Transverse colon (tissue), 3 donors: ENCODE results near the gene MYMK.

ENCODE experiments used
- CTCF ChIP-seq, 5 experiments: fragments of 200-600 bp in 3 of 5; fragments of 450-650 bp in 2 of 5; sonication (generic) in 3 of 5; IDR thresholded peaks; 1 replicate in 2 of 5; 2 replicates in 3 of 5; pipeline ENCODE4 v1.5.1; 2016 to 2017; ENCODE audit warnings: antibody characterized with exemption in 5 of 5, inconsistent platforms in 3 of 5, mild to moderate bottlenecking in 2 of 5, moderate library complexity in 1 of 5
- EP300 ChIP-seq: sonication (generic); formaldehyde crosslinking; IDR thresholded peaks from one replicate; pipeline ENCODE4 v1.6.1; 2017; ENCODE audit warnings: antibody characterized with exemption, low read depth
- POLR2A ChIP-seq: fragments of 450-650 bp; IDR thresholded peaks from one replicate; pipeline ENCODE4 v1.6.1; 2016; ENCODE audit warnings: antibody characterized with exemption, mild to moderate bottlenecking, moderate library complexity

GRCh38 chr9:133566817-133567216 is 42.1 kb upstream of the MYMK start:
- TF ChIP-seq POLR2A (no peak), CTCF (IDR thresholded peaks at IDR 0.05) (no peak), EP300 (no peak)
